GM19099 (cell line): ENCODE results near the gene PKP4.

Experiments used
- POLR2A ChIP-seq: IDR thresholded peaks from 3 replicates; pipeline ENCODE4 v1.6.1; 2011; ENCODE audit warnings: low read depth; ENCODE audit not compliant: insufficient read length; ENCODE audit errors: extremely low read depth

Gene PKP4

DNA sequence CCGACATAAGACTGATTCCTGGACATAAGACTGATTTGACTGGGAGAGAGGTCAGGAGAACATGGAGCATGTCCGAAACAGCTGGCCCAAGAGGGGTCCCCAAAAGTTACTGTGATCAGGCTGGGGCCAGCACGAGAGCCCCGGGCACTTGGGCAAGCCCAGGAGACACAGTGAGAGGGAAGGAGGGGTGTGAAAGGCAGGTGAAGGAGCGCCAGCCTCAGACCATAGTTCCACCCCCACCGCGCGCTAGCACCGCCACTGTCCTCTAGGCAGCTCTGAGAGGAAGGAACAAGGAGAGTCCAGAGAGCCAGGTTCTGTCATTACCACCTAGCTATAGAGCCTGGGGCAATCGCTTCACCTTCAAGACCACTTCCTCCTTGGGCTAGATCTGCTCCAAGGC is 260.2 kb downstream of the PKP4 start:
- no peak for TF ChIP-seq POLR2A

DNA sequence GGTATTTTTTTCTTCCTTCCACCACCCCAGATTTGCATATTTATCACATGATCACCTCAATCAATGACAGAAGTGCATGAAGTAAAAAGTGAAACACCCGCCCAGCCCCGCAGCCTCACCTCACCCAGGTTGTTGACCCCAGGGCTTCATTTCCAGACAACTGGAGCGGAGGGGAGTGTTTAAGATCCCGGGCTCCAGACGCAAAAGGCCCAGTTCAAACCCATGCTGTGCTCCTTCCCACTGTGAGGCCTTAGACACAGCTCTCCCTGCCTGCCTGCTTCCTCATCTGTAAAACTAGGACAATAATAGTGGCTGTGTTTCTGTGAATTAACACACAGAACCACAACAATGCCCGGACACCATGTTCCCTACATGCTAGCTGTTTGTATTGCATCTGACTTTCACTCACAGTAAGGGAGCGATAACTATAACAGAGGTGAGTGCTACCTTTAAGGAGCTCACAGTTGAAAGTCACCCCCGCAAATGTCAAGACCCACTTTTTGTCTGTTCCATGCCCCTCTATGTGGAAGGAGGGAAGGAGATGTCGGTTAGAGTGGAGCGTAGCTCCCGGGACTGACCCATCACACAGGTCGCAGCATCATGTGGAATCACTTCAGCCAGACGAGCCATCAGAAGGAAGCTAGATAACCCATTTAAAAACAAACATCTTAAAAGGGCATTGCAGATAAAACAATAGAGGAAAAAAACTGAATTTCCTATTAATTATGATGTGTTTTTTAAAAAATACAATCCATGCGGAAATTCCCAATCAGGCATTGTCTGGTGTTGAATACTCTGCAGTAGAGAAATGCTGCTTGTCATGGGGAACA is 260.8 kb downstream of the PKP4 start:
- no peak for TF ChIP-seq POLR2A

DNA sequence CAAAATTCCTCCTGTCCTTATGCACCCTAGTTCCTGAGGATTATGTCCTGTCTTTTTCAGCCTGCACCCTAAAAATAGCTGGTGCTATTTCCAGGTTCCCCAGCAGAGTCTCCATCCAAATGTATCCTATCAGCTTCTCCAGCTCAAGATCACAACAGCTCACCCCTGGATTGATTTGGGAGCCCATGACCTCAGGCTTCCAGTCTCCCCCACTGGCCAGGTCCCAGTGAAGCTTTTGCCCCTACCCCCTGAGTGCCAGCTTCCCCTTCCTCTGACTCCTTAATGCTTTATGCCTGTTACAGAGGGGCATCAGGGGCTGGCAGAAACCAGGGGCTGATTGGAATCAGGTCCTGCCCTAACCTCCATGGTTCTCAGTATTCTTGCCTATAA is 261.4 kb downstream of the PKP4 start:
- TF ChIP-seq POLR2A = no peak

DNA sequence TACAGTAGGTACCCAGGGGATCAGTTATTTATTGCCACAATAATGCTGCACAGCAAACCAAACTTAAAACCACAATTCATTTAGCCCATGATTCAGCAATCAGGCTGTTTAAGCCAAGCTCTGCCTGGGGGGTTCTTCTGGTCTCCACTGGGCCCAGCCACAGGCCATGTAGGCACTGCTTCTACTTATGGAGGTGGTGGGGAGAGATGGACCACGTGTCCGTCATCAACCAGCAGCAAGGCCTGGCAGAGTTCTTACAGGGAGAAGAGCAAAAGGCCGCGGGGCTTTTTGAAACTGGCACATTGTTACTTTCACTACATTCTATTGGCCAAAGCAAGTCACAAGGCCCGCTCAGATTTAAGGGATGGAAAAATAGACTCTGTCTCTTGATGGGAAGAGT is 262.1 kb downstream of the PKP4 start:
- no peak for TF ChIP-seq POLR2A

DNA sequence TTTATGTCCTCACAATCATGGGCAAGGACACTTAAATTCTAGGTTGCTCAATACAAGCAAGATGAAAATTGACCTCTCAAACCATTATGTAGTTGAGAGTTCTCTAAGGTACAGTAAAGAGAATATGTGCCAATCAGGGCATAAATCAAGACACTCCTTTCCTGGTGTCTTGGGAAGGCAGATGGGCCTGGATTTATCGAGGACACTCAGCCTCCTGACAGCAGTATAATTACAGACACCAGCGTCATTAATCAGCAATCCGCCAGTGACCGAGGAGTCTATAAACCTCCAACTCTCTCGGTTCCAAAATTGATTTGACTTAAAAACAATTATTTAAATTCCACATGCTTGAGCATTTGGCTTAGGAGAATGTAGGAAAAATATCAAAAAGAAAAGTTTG is 262.7 kb downstream of the PKP4 start:
- TF ChIP-seq POLR2A = no peak

DNA sequence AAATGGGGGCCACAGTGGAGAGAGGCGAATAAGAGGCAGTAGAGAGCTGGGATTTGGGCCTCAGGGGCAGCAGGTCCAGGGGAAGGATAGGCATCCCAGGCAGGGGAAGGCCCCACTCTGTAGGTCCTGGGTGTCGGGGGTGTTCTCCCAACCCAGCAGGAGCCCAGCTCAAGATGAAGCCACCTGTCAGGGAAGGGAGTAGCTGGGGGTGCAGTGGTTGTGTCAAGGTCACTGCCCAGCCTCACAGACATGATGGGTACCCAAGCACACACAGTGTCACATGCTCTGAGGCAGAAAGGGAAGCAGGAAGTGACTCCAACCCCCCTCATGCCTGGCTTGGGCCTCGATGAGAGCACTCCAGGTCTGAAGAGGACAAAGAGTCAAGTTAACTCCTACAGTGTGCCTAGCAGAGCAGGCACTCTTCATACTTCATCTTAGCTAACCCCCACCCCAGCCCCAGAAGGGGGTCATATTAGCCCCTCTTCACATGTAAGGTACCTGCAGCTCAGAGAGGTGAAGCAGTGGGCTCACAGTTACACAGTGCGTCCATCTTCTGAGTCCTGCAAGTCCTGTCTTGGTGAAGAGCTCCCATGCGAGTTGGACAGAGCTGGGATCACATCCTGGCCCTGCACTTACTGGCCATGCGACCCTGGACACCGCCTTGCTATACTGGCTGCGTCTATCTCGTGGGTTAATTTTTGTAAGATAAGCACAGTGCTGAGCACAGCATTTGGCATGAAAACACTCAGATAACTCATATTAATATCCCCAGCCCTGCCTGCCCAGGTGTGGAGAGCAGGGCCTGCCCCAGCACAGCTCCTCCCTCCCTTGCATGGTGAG is 265.7 kb downstream of the PKP4 start:
- no peak for TF ChIP-seq POLR2A

DNA sequence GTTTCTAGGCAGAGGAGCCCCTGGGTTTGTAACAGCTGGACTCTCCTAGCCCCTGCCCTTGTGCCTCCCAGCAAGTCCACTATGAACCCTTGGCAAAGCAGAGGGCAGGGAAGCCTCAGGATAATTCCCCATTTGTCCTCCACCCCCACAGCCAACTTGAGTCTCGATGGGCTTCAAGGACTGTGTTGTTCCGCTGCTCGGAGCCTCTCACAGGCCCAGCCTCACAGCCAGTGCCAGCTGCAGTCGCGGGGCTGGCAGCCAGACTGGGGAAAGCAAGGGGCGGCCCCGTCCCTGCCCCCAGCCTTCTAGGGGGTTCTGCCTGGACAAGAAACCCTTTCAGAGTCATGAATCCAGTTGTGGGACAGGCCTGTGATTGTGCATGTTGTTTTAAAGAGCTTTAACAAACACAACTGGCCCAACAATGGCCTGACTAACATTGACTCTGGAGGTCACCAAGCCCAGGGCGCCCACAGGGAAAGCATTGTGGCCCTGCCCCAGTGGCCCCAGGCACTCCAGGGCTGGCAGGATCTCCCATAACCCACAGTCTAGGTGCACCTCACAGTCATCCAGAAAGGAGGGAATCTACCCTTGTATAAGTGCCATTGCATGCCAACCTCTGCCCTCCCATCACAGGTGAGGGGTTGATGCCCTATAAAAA is 266.6 kb downstream of the PKP4 start:
- no peak for TF ChIP-seq POLR2A

DNA sequence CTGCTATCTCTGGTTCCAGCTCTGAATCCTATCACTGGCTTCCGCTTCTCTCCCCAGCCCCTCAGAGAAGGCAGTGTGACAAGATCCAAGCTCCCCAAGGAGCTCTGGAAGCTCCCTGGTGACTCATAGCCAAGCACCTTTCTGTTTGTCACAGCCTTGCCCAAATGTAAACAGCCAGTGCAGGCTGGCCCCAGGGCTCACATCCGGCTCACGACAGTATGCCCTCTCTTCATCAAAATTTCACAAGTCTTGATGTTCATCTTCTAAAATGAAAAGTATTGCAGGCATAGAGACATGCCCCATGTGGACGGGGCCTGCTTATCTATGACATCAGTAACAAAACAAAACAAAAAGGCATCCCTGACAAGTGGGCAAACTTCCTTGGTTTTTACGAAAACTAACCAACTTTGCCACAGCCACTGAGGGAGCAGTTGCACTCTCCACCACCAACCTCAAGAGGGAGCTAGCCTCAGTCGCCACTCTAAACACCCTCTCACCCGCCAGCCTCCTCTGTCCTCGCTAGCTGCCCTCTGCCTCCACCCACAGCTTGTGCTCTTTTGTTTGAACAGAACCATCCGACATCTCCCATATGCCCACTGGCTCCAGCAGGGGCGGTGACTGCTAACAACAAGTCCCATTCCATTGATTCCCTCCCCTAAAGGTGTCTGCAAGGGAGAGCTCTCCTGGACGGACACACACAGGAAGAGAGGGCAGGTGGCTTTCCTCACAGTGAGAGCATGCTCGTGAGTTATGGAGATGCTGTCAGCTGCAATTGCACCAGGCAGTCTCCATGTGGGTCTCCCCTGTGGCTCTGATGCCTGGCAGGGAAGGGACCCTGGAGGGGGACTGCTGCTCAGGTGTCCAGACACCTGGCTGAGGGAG is 267.4 kb downstream of the PKP4 start:
- no peak for TF ChIP-seq POLR2A

DNA sequence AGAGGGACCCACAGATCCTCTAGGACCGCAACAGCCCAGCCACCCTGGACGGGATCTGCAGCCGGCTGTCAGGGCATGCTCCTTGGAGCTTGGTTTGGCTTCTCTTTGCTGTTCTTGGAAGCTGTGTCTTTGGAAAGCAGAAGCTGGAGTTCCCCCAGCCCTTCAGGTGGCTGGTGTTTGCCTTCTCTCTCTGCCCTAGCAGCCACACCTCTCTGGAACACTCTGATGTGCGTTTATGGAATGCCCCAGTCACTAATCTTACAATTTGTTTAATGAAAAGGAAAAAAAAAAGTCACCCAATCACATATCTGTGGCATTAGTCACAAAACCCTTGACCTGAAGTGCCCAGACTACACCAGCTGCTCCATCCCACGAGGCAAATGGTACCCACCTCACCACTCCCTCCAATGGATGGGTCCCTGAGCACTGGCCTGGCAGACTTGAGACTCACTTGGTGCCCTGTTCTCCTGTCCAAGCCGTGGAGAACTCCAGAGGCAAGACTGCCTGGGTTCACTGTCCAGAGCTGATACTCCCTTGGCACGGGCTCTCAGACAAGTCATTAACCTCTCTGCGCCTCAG is 268.1 kb downstream of the PKP4 start:
- no peak for TF ChIP-seq POLR2A

DNA sequence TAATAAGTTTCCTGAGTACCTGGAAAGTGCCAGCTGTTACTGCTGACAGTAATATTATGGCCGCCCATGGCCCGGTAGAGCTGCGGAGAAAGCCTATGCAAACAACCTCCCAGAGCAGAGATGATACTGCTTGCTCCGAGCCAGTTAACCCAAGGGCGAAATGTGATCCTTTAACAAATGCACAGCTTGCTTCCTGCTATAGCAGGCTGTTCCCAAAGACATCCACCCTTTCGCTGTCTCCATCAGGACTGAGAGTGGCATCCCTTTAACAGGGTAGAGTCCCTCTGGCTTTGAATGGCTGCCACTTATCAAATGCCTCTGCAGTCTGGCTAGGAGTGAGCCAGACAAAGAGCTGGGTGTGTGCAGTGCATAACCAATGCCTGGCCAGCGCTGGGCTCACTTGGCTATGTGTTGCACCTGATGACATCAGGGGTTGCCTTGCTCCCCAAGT is 268.7 kb downstream of the PKP4 start:
- TF ChIP-seq POLR2A = no peak

DNA sequence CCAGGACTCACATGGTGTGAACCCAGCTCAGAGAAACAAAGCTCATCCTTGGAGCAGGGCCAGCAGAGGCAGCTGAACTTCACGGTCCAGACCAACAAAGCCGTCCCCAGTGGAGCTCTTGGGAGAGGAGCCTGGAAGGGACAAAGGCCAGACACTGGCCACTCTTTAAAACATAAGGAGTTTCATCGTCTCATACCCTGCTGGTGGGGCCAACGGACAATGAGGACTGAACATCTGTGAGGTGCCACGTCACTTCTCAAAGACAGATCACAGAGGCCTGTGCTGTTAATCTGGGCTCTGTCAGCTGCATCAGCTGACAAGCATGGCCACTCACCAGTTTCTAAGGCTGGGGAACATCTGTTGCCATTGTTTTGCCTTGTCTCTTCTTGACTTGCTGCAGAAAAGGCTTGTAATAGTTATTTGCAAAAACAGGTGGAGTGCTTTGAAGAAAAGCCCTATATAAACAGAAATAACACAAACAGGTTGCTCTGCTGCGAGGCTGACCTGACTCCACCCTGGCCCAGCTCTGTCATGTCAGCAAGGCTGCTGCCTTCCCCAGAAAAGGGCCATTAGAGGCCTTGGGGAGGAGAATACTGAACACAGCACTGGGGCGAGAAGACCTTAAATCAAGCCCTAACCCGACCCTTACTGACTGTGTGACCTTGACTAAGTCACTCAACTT is 270.3 kb downstream of the PKP4 start:
- no peak for TF ChIP-seq POLR2A

DNA sequence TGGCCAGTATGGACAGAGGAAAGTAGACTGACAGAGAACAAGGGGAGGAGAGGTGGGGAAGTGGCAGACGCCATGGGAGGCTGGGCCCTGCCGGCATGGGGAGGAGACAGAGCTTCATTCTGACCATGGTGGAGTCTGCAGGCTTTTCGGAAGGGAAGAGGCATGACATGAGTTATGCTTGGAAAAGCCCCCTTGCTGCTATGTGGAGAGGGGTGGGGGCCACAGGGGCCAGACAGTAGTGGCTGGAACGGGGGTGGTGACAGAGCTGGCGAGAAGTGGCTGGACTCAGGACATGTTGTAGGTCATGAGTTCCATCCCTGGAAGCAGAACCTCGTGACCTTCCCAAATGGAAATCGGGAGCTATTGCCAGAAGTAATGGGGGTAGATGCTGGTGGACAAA is 271.7 kb downstream of the PKP4 start:
- no peak for TF ChIP-seq POLR2A

DNA sequence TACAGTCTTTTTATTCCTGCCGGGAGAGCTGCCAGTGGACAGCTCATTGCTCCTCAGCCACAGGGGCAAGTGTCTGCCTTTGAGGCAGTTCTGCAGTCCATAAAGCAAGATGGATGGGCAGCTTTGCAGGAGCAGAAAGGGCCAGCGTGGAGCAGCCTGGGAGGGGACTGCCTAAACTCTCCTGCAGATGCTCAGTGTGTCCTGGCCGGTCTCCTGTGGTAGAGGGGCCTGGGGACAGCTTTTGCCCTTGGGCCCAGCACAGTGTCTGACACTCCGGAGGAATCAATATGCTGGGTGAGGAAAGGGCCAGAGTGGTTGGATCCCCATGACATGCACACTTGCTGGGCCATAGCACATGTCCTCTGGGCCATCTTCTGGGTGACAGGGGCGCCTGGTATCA is 272.7 kb downstream of the PKP4 start:
- no peak for TF ChIP-seq POLR2A
